ENCODE data around the gene ZNF844. TPM values are rescaled to one million over a fixed set of nuclear protein-coding genes. Genes with fewer than 3 reads are reported as not detected.

ZNF844 gene
- total RNA-seq, 1 experiment from 2014 or later, result not detected

GRCh38 chr19:12035220-12036172, 29.0 kb upstream of the ZNF844 start, which contains the start of gene ZNF433:
Gene ZNF433, minus strand, starts transcription at chr19:12035679. Its CDS starts 140 bp downstream, at chr19:12035539.
- POLR2A ChIA-PET, result no interaction called here
- TF ChIP-seq FOSL1 (IDR thresholded peaks at IDR 0.05; ENCODE audit: low read depth) (no peak), MAX (IDR thresholded peaks at IDR 0.05) (no peak), EZH2 (IDR thresholded peaks at IDR 0.05) (no peak), ZFX (IDR thresholded peaks at IDR 0.05) (no peak), SP1 (IDR thresholded peaks at IDR 0.05; ENCODE audit: low read depth) (no peak), EGR1 (IDR thresholded peaks at IDR 0.05; ENCODE audit: low read depth) (no peak), EZH2phosphoT487 (IDR thresholded peaks at IDR 0.05; ENCODE audit: borderline replicate concordance) (no peak)
- TF ChIP-seq, protein P1, sequence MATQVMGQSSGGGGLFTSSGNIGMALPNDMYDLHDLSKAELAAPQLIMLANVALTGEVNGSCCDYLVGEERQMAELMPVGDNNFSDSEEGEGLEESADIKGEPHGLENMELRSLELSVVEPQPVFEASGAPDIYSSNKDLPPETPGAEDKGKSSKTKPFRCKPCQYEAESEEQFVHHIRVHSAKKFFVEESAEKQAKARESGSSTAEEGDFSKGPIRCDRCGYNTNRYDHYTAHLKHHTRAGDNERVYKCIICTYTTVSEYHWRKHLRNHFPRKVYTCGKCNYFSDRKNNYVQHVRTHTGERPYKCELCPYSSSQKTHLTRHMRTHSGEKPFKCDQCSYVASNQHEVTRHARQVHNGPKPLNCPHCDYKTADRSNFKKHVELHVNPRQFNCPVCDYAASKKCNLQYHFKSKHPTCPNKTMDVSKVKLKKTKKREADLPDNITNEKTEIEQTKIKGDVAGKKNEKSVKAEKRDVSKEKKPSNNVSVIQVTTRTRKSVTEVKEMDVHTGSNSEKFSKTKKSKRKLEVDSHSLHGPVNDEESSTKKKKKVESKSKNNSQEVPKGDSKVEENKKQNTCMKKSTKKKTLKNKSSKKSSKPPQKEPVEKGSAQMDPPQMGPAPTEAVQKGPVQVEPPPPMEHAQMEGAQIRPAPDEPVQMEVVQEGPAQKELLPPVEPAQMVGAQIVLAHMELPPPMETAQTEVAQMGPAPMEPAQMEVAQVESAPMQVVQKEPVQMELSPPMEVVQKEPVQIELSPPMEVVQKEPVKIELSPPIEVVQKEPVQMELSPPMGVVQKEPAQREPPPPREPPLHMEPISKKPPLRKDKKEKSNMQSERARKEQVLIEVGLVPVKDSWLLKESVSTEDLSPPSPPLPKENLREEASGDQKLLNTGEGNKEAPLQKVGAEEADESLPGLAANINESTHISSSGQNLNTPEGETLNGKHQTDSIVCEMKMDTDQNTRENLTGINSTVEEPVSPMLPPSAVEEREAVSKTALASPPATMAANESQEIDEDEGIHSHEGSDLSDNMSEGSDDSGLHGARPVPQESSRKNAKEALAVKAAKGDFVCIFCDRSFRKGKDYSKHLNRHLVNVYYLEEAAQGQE (IDR thresholded peaks at IDR 0.05; ENCODE audit: low read depth), result no peak
- Histone ChIP-seq H4K20me1 (ENCODE audit: insufficient read depth) (no peaks in the 10 kb centered on the region), H3K79me2 (ENCODE audit: insufficient read depth, low read length) (no peaks in the 10 kb centered on the region), H3K4me3 (replicated peaks in 1 of 2; ENCODE audit: low read depth in 1 of 2, low read length in 2 of 2) (no peak within 1 kb of the TSS), H3K9ac (ENCODE audit: low read length) (no peak within 1 kb of the TSS), H2AFZ (ENCODE audit: low read depth, low read length, poor library complexity, severe bottlenecking) (no peak within 1 kb of the TSS), H3K9me3 (ENCODE audit: control insufficient read depth in 1 of 2, insufficient read depth in 1 of 2, low read depth in 1 of 2, low read length in 2 of 2) (peaks cover 0 to 7% of the 10 kb centered on the region in 2 experiments; a peak in 2 of 4 replicates), H3K27ac (ENCODE audit: low read depth, low read length) (no peak within 1 kb of the TSS), H3K36me3 (ENCODE audit: control insufficient read depth in 1 of 2, insufficient read depth in 2 of 2, low read length in 2 of 2) (no peaks in the 10 kb centered on the region), H3K4me1 (ENCODE audit: control insufficient read depth in 1 of 2, insufficient read depth in 2 of 2, low read length in 2 of 2) (no peaks in the 10 kb centered on the region), H3K9me2 (ENCODE audit: insufficient read depth) (no peaks in the 10 kb centered on the region), H3K4me2 (ENCODE audit: low read length) (no peak within 1 kb of the TSS), H3K27me3 (ENCODE audit: insufficient read depth, low read length) (no peaks in the 10 kb centered on the region)
- DNase-seq (ENCODE audit: low read depth, low spot score) (no peak), ATAC-seq (no peak)
- RAD21 ChIA-PET (ENCODE audit: low non-redundant PET in 1 of 2, low total read pairs in 2 of 2, uncharacterized antibody in 2 of 2, unreplicated experiment in 2 of 2), result no interaction called here
- no TSS peak for BruUV-seq (replicated peaks)
- intact Hi-C loops (cut with micrococcal nuclease), result no loop called here
- CTCF ChIA-PET, result no interaction called here
